HepG2 (cell line): ENCODE data around the gene PCDHGA1. TPM values are rescaled to one million over a fixed set of nuclear protein-coding genes. Genes with fewer than 3 reads are reported as not detected.

Experiments
- EHMT2 ChIP-seq: fragments of 200-600 bp; sonication (generic); IDR thresholded peaks from 2 replicates; pipeline ENCODE4 v1.7.0; 2017; ENCODE audit warnings: antibody characterized with exemption, low read depth, low read length, borderline replicate concordance
- MAFG ChIP-seq: sonication (generic); formaldehyde crosslinking; IDR thresholded peaks from 2 replicates; pipeline ENCODE4 v1.5.1; 2020; ENCODE audit warnings: mild to moderate bottlenecking, missing genetic modification reagents
- MED8 ChIP-seq: sonication (generic); formaldehyde crosslinking; IDR thresholded peaks from 2 replicates; pipeline ENCODE4 v1.8.1; 2023; ENCODE audit warnings: mild to moderate bottlenecking, missing genetic modification reagents; ENCODE audit not compliant: insufficient replicate concordance
- RBAK ChIP-seq: sonication (generic); formaldehyde crosslinking; IDR thresholded peaks from 2 replicates; pipeline ENCODE4 v1.5.1; 2020; ENCODE audit warnings: mild to moderate bottlenecking, missing genetic modification reagents
- ZFP1 ChIP-seq: IDR thresholded peaks from 2 replicates; pipeline ENCODE4 v1.6.1; 2016
- ZFYVE20 ChIP-seq: sonication (generic); formaldehyde crosslinking; IDR thresholded peaks from 2 replicates; pipeline ENCODE4 v1.8.0; 2023; ENCODE audit warnings: low read depth, mild to moderate bottlenecking, moderate library complexity, missing genetic modification reagents, borderline replicate concordance
- ZKSCAN5 ChIP-seq: sonication (generic); formaldehyde crosslinking; IDR thresholded peaks from 2 replicates; pipeline ENCODE4 v1.5.1; 2020; ENCODE audit warnings: mild to moderate bottlenecking, missing genetic modification reagents
- ZMYM4 ChIP-seq: sonication (generic); formaldehyde crosslinking; IDR thresholded peaks from 2 replicates; pipeline ENCODE4 v1.8.1; 2023; ENCODE audit warnings: mild to moderate bottlenecking, missing genetic modification reagents
- ZNF207 ChIP-seq: fragments of 450-650 bp; IDR thresholded peaks from 2 replicates; pipeline ENCODE4 v1.6.1; 2016; ENCODE audit warnings: antibody characterized with exemption, borderline replicate concordance
- ZNF230 ChIP-seq: sonication (generic); formaldehyde crosslinking; IDR thresholded peaks from 2 replicates; pipeline ENCODE4 v1.4.0; 2020; ENCODE audit warnings: mild to moderate bottlenecking, missing genetic modification reagents
- ZNF33B ChIP-seq: sonication (generic); formaldehyde crosslinking; IDR thresholded peaks from 2 replicates; pipeline ENCODE4 v1.5.1; 2020; ENCODE audit warnings: mild to moderate bottlenecking, missing genetic modification reagents
- ZNF552 ChIP-seq: sonication (generic); formaldehyde crosslinking; IDR thresholded peaks from 2 replicates; pipeline ENCODE4 v1.9.0; 2022; ENCODE audit warnings: missing genetic modification reagents, mild to moderate bottlenecking, borderline replicate concordance
- polyA plus RNA-seq, 8 experiments: library from polyadenylated mRNA; depleted of rRNA in 3 of 8; stranded (reverse) in 7 of 8; unstranded in 1 of 8; fragments of >200 nt; fragmentation: Illumina TruSeq in 4 of 8; extraction: Trizol in 4 of 8; gene quantifications; 2 replicates each; pipeline versions ENCODE4 v1.2.1 to v1.2.3, GENCODE V29; 2011 to 2016; ENCODE audit warnings: low read depth in 4 of 8, missing spikeins in 1 of 8, mixed read lengths in 1 of 8; ENCODE audit not compliant: insufficient read depth in 1 of 8
- total RNA-seq, 5 experiments: library from RNA; depleted of rRNA; stranded (reverse); fragments of >200 nt; fragmentation: Illumina TruSeq; extraction: Trizol; gene quantifications; 2 replicates each; pipeline ENCODE4 v1.2.3, GENCODE V29; 2016; ENCODE audit warnings: low read depth in 1 of 5
- TF ChIP-seq, protein P1 (sequence below): sonication (generic); formaldehyde crosslinking; conservative IDR thresholded peaks from 2 replicates; pipeline ENCODE4 v1.5.0; 2020; ENCODE audit warnings: missing genetic modification reagents
- TF ChIP-seq, protein P2 (sequence below): sonication (generic); formaldehyde crosslinking; IDR thresholded peaks from 2 replicates; pipeline ENCODE4 v1.8.1; 2023; ENCODE audit warnings: mild to moderate bottlenecking, inconsistent platforms, moderate library complexity, missing genetic modification reagents, borderline replicate concordance
- TF ChIP-seq, protein P3 (sequence below): sonication (generic); formaldehyde crosslinking; IDR thresholded peaks from 2 replicates; pipeline ENCODE4; 2020; ENCODE audit warnings: missing genetic modification reagents, mild to moderate bottlenecking, borderline replicate concordance
- TF ChIP-seq, protein P4 (sequence below): sonication (generic); formaldehyde crosslinking; IDR thresholded peaks from 2 replicates; pipeline ENCODE4 v1.9.0; 2021; ENCODE audit warnings: mild to moderate bottlenecking, missing genetic modification reagents

PCDHGA1 gene
- total and polyA plus RNA-seq, 2 of the 13 experiments (the other 11 are each of a cell fraction or from before 2014, with no cell fraction given) = 0.31 to 0.40 TPM

DNA sequence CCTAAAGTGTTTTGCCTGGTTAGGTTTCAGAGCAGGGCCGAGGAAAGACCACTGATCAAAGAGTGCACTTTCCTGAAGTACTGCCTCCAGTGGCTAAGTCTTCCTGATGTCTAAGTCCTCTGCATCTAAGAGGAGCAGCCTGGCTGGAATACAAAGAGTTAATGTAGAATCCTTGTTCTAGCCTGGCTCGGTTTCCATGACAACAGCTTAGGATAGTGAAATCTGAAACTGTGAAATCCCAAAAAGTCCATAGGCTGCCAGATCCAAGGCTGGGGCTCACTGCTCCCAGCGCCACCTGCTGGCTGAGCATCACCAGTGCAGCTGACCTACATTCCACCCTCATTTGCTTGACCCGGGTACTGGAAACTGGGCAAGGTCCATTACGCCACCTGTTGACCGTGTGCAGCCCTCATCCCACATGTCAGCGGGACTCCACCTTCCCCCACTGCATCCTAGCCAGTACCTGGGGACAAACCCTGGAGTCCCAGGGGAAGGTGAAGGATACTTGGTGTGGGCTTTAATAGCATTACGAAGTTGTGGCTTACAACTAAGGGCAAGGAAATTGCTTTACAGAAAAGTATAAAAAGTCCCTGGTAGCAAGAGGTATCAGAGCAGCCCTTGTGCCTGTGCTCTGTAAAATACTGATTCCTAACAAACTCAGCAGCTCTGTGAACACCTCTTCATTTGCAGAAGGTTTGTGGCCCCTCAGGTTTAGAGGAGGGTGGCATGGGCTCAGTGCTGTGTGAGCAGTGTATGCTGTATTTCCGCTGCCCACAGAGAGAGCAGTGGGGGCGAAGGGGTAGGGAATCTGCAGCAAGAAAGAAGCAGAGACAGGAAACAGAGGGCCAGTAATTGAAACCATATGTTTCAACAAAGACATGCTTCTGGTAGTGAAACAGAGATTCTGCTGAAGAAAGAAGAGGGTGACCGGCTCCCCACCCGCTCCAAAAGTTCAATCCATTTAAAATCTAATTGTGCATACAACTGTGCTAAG is 194.6 kb downstream of the PCDHGA1 start (continued):
- TF ChIP-seq, protein P1, sequence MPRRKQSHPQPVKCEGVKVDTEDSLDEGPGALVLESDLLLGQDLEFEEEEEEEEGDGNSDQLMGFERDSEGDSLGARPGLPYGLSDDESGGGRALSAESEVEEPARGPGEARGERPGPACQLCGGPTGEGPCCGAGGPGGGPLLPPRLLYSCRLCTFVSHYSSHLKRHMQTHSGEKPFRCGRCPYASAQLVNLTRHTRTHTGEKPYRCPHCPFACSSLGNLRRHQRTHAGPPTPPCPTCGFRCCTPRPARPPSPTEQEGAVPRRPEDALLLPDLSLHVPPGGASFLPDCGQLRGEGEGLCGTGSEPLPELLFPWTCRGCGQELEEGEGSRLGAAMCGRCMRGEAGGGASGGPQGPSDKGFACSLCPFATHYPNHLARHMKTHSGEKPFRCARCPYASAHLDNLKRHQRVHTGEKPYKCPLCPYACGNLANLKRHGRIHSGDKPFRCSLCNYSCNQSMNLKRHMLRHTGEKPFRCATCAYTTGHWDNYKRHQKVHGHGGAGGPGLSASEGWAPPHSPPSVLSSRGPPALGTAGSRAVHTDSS (CRISPR knock-in tag) = no peak
- TF ChIP-seq ZNF33B (no peak), ZMYM4 (CRISPR knock-in tag) (peak; percentile 83), ZNF552 (CRISPR knock-in tag) (no peak), RBAK (CRISPR knock-in tag) (no peak), MAFG (no peak), ZFYVE20 (CRISPR knock-in tag) (no peak), ZNF230 (CRISPR knock-in tag) (no peak), EHMT2 (no peak), ZKSCAN5 (CRISPR knock-in tag) (no peak), MED8 (CRISPR knock-in tag) (no peak), ZNF207 (no peak), ZFP1 (CRISPR knock-in tag) (0 out of 2 replicates have a peak, but pooled peaks have one; percentile 38)
- TF ChIP-seq, protein P2, sequence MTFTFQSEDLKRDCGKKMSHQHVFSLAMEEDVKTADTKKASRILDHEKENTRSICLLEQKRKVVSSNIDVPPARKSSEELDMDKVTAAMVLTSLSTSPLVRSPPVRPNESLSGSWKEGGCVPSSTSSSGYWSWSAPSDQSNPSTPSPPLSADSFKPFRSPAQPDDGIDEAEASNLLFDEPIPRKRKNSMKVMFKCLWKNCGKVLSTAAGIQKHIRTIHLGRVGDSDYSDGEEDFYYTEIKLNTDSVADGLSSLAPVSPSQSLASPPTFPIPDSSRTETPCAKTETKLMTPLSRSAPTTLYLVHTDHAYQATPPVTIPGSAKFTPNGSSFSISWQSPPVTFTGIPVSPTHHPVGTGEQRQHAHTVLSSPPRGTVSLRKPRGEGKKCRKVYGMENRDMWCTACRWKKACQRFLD (CRISPR knock-in tag) = no peak
- TF ChIP-seq, protein P3, sequence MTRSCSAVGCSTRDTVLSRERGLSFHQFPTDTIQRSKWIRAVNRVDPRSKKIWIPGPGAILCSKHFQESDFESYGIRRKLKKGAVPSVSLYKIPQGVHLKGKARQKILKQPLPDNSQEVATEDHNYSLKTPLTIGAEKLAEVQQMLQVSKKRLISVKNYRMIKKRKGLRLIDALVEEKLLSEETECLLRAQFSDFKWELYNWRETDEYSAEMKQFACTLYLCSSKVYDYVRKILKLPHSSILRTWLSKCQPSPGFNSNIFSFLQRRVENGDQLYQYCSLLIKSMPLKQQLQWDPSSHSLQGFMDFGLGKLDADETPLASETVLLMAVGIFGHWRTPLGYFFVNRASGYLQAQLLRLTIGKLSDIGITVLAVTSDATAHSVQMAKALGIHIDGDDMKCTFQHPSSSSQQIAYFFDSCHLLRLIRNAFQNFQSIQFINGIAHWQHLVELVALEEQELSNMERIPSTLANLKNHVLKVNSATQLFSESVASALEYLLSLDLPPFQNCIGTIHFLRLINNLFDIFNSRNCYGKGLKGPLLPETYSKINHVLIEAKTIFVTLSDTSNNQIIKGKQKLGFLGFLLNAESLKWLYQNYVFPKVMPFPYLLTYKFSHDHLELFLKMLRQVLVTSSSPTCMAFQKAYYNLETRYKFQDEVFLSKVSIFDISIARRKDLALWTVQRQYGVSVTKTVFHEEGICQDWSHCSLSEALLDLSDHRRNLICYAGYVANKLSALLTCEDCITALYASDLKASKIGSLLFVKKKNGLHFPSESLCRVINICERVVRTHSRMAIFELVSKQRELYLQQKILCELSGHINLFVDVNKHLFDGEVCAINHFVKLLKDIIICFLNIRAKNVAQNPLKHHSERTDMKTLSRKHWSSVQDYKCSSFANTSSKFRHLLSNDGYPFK (CRISPR knock-in tag) = no peak
- TF ChIP-seq, protein P4, sequence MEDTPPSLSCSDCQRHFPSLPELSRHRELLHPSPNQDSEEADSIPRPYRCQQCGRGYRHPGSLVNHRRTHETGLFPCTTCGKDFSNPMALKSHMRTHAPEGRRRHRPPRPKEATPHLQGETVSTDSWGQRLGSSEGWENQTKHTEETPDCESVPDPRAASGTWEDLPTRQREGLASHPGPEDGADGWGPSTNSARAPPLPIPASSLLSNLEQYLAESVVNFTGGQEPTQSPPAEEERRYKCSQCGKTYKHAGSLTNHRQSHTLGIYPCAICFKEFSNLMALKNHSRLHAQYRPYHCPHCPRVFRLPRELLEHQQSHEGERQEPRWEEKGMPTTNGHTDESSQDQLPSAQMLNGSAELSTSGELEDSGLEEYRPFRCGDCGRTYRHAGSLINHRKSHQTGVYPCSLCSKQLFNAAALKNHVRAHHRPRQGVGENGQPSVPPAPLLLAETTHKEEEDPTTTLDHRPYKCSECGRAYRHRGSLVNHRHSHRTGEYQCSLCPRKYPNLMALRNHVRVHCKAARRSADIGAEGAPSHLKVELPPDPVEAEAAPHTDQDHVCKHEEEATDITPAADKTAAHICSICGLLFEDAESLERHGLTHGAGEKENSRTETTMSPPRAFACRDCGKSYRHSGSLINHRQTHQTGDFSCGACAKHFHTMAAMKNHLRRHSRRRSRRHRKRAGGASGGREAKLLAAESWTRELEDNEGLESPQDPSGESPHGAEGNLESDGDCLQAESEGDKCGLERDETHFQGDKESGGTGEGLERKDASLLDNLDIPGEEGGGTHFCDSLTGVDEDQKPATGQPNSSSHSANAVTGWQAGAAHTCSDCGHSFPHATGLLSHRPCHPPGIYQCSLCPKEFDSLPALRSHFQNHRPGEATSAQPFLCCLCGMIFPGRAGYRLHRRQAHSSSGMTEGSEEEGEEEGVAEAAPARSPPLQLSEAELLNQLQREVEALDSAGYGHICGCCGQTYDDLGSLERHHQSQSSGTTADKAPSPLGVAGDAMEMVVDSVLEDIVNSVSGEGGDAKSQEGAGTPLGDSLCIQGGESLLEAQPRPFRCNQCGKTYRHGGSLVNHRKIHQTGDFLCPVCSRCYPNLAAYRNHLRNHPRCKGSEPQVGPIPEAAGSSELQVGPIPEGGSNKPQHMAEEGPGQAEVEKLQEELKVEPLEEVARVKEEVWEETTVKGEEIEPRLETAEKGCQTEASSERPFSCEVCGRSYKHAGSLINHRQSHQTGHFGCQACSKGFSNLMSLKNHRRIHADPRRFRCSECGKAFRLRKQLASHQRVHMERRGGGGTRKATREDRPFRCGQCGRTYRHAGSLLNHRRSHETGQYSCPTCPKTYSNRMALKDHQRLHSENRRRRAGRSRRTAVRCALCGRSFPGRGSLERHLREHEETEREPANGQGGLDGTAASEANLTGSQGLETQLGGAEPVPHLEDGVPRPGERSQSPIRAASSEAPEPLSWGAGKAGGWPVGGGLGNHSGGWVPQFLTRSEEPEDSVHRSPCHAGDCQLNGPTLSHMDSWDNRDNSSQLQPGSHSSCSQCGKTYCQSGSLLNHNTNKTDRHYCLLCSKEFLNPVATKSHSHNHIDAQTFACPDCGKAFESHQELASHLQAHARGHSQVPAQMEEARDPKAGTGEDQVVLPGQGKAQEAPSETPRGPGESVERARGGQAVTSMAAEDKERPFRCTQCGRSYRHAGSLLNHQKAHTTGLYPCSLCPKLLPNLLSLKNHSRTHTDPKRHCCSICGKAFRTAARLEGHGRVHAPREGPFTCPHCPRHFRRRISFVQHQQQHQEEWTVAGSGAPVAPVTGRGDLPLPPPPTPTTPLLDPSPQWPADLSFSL (CRISPR knock-in tag) = no peak
